Measurements from ENCODE around the gene DNAJC8.

DNAJC8 gene

DNA sequence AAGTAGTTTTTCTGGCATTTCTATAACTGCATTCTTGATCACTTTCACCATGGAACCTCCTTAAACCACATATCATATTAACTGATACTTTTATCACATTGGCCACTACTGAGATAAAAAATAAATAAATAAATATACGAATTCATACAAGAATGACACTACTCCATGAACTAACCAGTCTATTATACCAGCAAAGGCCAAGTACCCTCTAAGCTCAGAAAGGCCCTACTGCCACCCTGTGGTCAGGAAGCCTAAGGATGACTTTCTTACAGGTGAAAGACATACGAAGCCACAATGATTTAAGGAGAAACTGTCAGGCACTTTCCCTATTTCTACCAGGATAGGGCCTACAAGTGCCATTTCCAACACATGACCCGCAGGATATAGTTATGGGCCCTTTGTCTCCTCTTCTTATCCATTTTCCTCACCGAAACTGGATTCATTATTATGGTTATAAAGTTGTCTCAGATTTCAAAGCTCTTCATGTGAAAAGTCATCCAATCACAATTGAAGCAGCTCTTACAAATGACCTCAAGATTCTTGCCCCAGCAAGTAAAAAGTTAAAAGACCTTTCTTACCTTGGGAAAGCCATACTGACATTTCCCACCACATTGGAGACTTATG, 23.9 kb downstream of the DNAJC8 start:
- H3K4me2 ChIP-seq (ENCODE audit: insufficient read depth, low read length): no peak overlapping the region
- H3K27me3 ChIP-seq (ENCODE audit: insufficient read depth, low read length, poor library complexity): no peaks in the 10 kb centered on the region
- no peak overlapping the region for H3K4me3 ChIP-seq (ENCODE audit: low read depth in 1 of 2, low read length in 2 of 2)
- H3K9ac ChIP-seq (ENCODE audit: low read depth, low read length): no peak overlapping the region
- H3K9me3 ChIP-seq (ENCODE audit: insufficient read depth, low read length, severe bottlenecking): no peaks in the 10 kb centered on the region
- H3K79me2 ChIP-seq (ENCODE audit: insufficient read depth, low read length): peaks cover 20% of the 10 kb centered on the region
- TF ChIP-seq EZH2 (IDR thresholded peaks at IDR 0.05; ENCODE audit: borderline replicate concordance, low read depth, low read length, severe bottlenecking) (no peak), CTCF (IDR thresholded peaks at IDR 0.05; ENCODE audit: borderline replicate concordance, extremely low read depth, low read length, poor library complexity, severe bottlenecking) (peak; percentile 70)
- no peak overlapping the region for H3K27ac ChIP-seq (ENCODE audit: low read length)
- peak; percentile 59 for DNase-seq
- H2AFZ ChIP-seq (ENCODE audit: low read depth, low read length): no peak overlapping the region
- ATAC-seq (ENCODE audit: insufficient read depth, low read depth): peak; percentile 83
- no peaks in the 10 kb centered on the region for H3K4me1 ChIP-seq (ENCODE audit: insufficient read depth, low read length)
- peaks cover 83% of the 10 kb centered on the region for H3K36me3 ChIP-seq (ENCODE audit: insufficient read depth, low read length)
- H4K20me1 ChIP-seq (ENCODE audit: insufficient read depth, low read length): no peaks in the 10 kb centered on the region; the same call in 1 of the 2 replicates

DNA sequence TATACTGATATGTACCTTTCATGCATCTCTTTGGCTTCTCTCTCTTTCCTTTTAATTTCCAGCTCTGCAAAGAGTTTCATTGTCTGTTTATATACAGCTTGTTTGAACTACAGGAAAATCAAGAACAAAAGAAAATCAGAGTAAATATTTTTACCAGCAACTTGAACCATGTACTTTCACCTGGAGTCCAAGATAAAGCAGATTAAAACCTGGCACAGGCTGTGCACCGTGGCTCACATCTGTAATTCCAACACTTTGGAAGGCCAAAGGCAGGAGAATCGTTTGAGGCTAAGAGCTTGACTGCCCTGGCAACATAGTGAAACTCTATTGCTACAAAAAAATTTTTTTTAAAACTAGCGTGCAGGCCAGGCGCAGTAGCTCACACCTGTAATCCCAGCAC, 27.6 kb downstream of the DNAJC8 start:
- Histone ChIP-seq H3K4me3 (ENCODE audit: low read depth in 1 of 2, low read length in 2 of 2) (no peak overlapping the region), H3K4me2 (ENCODE audit: insufficient read depth, low read length) (no peak overlapping the region), H3K4me1 (ENCODE audit: insufficient read depth, low read length) (no peaks in the 10 kb centered on the region), H2AFZ (ENCODE audit: low read depth, low read length) (no peak overlapping the region), H3K9ac (ENCODE audit: low read depth, low read length) (no peak overlapping the region), H4K20me1 (ENCODE audit: insufficient read depth, low read length) (no peaks in the 10 kb centered on the region), H3K27me3 (ENCODE audit: insufficient read depth, low read length, poor library complexity) (no peaks in the 10 kb centered on the region), H3K79me2 (ENCODE audit: insufficient read depth, low read length) (peaks cover 5% of the 10 kb centered on the region), H3K9me3 (ENCODE audit: insufficient read depth, low read length, severe bottlenecking) (no peaks in the 10 kb centered on the region), H3K27ac (ENCODE audit: low read length) (no peak overlapping the region), H3K36me3 (ENCODE audit: insufficient read depth, low read length) (peaks cover 80% of the 10 kb centered on the region)
- ATAC-seq (ENCODE audit: insufficient read depth, low read depth) (no peak), DNase-seq (no peak)
- TF ChIP-seq EZH2 (IDR thresholded peaks at IDR 0.05; ENCODE audit: borderline replicate concordance, low read depth, low read length, severe bottlenecking) (no peak), CTCF (IDR thresholded peaks at IDR 0.05; ENCODE audit: borderline replicate concordance, extremely low read depth, low read length, poor library complexity, severe bottlenecking) (no peak)

GRCh38 chr1:28200234-28200873, 32.5 kb downstream of the DNAJC8 start:
- Histone ChIP-seq H3K4me2 (ENCODE audit: insufficient read depth, low read length) (no peak overlapping the region), H3K9ac (ENCODE audit: low read depth, low read length) (no peak overlapping the region), H4K20me1 (ENCODE audit: insufficient read depth, low read length) (0 out of 2 replicates have a peak, but pooled peaks cover 2% of the 10 kb centered on the region), H3K4me1 (ENCODE audit: insufficient read depth, low read length) (no peaks in the 10 kb centered on the region), H3K4me3 (ENCODE audit: low read depth in 1 of 2, low read length in 2 of 2) (no peak overlapping the region), H3K27me3 (ENCODE audit: insufficient read depth, low read length, poor library complexity) (no peaks in the 10 kb centered on the region), H3K27ac (ENCODE audit: low read length) (no peak overlapping the region), H3K9me3 (ENCODE audit: insufficient read depth, low read length, severe bottlenecking) (no peaks in the 10 kb centered on the region), H3K36me3 (ENCODE audit: insufficient read depth, low read length) (peaks cover 63% of the 10 kb centered on the region), H3K79me2 (ENCODE audit: insufficient read depth, low read length) (no peaks in the 10 kb centered on the region), H2AFZ (ENCODE audit: low read depth, low read length) (no peak overlapping the region)
- TF ChIP-seq CTCF (IDR thresholded peaks at IDR 0.05; ENCODE audit: borderline replicate concordance, extremely low read depth, low read length, poor library complexity, severe bottlenecking): no peak
- no peak for TF ChIP-seq EZH2 (IDR thresholded peaks at IDR 0.05; ENCODE audit: borderline replicate concordance, low read depth, low read length, severe bottlenecking)
- no peak for ATAC-seq (ENCODE audit: insufficient read depth, low read depth)
- DNase-seq: no peak

Measured in DND-41 (cell line).